PFSK-1 (cell line): ENCODE results near the gene MAGOHB.

Experiments used
- FOXP2 ChIP-seq: optimal IDR thresholded peaks from 2 replicates; pipeline ENCODE3; 2011; ENCODE audit warnings: borderline replicate concordance, control low read depth, inconsistent platforms; ENCODE audit not compliant: insufficient read depth; ENCODE audit errors: extremely low read length, extremely low read depth
- POLR2AphosphoS5 ChIP-seq: IDR thresholded peaks from 2 replicates; pipeline ENCODE4 v1.6.1; 2012; ENCODE audit warnings: low read depth, mild to moderate bottlenecking, control low read depth, low read length, moderate library complexity
- SIN3A ChIP-seq: IDR thresholded peaks from 2 replicates; pipeline ENCODE4 v1.6.1; 2012; ENCODE audit warnings: mild to moderate bottlenecking, low read length, moderate library complexity, borderline replicate concordance; ENCODE audit not compliant: insufficient read depth
- TAF1 ChIP-seq: IDR thresholded peaks from 2 replicates; pipeline ENCODE4 v1.6.1; 2012; ENCODE audit warnings: low read length, control low read depth, borderline replicate concordance; ENCODE audit not compliant: insufficient read depth
- TF ChIP-seq, protein P1 (sequence below), 2 experiments: IDR thresholded peaks; 2 replicates each; pipeline versions ENCODE4 v1.6.1 to v1.8.0; 2011 to 2012; ENCODE audit warnings: low read depth in 2 of 2, low read length in 2 of 2, control low read depth in 1 of 2, inconsistent platforms in 1 of 2, mild to moderate bottlenecking in 1 of 2, moderate library complexity in 1 of 2; ENCODE audit not compliant: insufficient read depth in 1 of 2

DNA sequence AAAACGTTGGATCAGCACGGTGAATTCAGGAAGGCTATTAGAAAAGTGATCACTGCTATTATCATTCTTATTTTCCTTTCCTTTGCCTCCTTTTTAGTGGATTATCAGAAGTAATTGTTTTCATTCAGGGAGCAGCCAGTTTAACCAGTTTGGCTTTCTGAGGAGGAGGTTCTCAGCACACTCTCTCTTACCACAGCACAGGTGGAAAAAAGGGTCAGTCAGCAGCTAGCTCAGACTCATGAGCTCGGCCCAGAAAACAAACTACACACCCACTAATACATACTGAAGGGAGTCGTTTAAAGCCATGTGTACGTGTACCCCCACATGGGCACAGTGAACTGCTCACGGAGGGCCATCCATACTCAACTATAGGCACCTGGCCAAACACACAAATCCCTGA is 23.2 kb upstream of the MAGOHB start:
- TF ChIP-seq FOXP2 (no peak), SIN3A (no peak), TAF1 (no peak), POLR2AphosphoS5 (no peak)
- TF ChIP-seq, protein P1, sequence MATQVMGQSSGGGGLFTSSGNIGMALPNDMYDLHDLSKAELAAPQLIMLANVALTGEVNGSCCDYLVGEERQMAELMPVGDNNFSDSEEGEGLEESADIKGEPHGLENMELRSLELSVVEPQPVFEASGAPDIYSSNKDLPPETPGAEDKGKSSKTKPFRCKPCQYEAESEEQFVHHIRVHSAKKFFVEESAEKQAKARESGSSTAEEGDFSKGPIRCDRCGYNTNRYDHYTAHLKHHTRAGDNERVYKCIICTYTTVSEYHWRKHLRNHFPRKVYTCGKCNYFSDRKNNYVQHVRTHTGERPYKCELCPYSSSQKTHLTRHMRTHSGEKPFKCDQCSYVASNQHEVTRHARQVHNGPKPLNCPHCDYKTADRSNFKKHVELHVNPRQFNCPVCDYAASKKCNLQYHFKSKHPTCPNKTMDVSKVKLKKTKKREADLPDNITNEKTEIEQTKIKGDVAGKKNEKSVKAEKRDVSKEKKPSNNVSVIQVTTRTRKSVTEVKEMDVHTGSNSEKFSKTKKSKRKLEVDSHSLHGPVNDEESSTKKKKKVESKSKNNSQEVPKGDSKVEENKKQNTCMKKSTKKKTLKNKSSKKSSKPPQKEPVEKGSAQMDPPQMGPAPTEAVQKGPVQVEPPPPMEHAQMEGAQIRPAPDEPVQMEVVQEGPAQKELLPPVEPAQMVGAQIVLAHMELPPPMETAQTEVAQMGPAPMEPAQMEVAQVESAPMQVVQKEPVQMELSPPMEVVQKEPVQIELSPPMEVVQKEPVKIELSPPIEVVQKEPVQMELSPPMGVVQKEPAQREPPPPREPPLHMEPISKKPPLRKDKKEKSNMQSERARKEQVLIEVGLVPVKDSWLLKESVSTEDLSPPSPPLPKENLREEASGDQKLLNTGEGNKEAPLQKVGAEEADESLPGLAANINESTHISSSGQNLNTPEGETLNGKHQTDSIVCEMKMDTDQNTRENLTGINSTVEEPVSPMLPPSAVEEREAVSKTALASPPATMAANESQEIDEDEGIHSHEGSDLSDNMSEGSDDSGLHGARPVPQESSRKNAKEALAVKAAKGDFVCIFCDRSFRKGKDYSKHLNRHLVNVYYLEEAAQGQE (IDR thresholded peaks at IDR 0.05; ENCODE audit: insufficient read depth in 1 of 2, low read depth in 2 of 2, low read length in 2 of 2) = no peak
